ENCODE measurements around the gene SPATS2L.

SPATS2L gene

GRCh38 chr2:200329384-200329783, 22.9 kb downstream of the SPATS2L start:
- no peak for TF ChIP-seq CTCF (IDR thresholded peaks at IDR 0.05; ENCODE audit: low read depth, low read length)
- Histone ChIP-seq H3K4me3 (ENCODE audit: low read depth, low read length) (no peak overlapping the region), H3K27me3 (no peaks in the 10 kb centered on the region), H3K9me3 (no peaks in the 10 kb centered on the region), H3K4me1 (peaks cover 14% of the 10 kb centered on the region), H3K36me3 (peaks cover 8% of the 10 kb centered on the region)
- no peak for DNase-seq

- Histone ChIP-seq H3K36me3 (peaks cover 8% of the 10 kb centered on the region), H3K4me1 (peaks cover 14% of the 10 kb centered on the region), H3K27me3 (no peaks in the 10 kb centered on the region), H3K9me3 (no peaks in the 10 kb centered on the region), H3K4me3 (ENCODE audit: low read depth, low read length) (no peak overlapping the region)
- TF ChIP-seq CTCF (IDR thresholded peaks at IDR 0.05; ENCODE audit: low read depth, low read length) = no peak
- DNase-seq = no peak
These were observed 23.3 kb downstream of the SPATS2L start for GRCh38 chr2:200329798-200330197.

GRCh38 chr2:200330351-200331060, 24.0 kb downstream of the SPATS2L start:
- Histone ChIP-seq H3K27me3 (no peaks in the 10 kb centered on the region), H3K9me3 (no peaks in the 10 kb centered on the region), H3K4me3 (ENCODE audit: low read depth, low read length) (no peak overlapping the region), H3K4me1 (peaks cover 14% of the 10 kb centered on the region), H3K36me3 (peaks cover 8% of the 10 kb centered on the region)
- no peak for DNase-seq
- no peak for TF ChIP-seq CTCF (IDR thresholded peaks at IDR 0.05; ENCODE audit: low read depth, low read length)

- H3K27me3 ChIP-seq = no peaks in the 10 kb centered on the region
- H3K9me3 ChIP-seq = no peaks in the 10 kb centered on the region
- H3K36me3 ChIP-seq = peaks cover 8% of the 10 kb centered on the region
- no peak overlapping the region for H3K4me3 ChIP-seq (ENCODE audit: low read depth, low read length)
- no peak for TF ChIP-seq CTCF (IDR thresholded peaks at IDR 0.05; ENCODE audit: low read depth, low read length)
- no peak for DNase-seq
- peaks cover 14% of the 10 kb centered on the region for H3K4me1 ChIP-seq
These were observed 24.5 kb downstream of the SPATS2L start for GRCh38 chr2:200331061-200331400.

- Histone ChIP-seq H3K4me1 (peaks cover 4% of the 10 kb centered on the region), H3K36me3 (peaks cover 8% of the 10 kb centered on the region), H3K4me3 (ENCODE audit: low read depth, low read length) (no peak overlapping the region), H3K27me3 (no peaks in the 10 kb centered on the region), H3K9me3 (no peaks in the 10 kb centered on the region)
- no peak for DNase-seq
- TF ChIP-seq CTCF (IDR thresholded peaks at IDR 0.05; ENCODE audit: low read depth, low read length) = no peak
These were observed 29.2 kb downstream of the SPATS2L start for GRCh38 chr2:200335657-200336056.

GRCh38 chr2:200336980-200337615, 30.6 kb downstream of the SPATS2L start:
- no peaks in the 10 kb centered on the region; the same call in 1 of the 2 replicates for H3K4me1 ChIP-seq
- no peaks in the 10 kb centered on the region; the same call in 1 of the 2 replicates for H3K36me3 ChIP-seq
- TF ChIP-seq CTCF (IDR thresholded peaks at IDR 0.05; ENCODE audit: low read depth, low read length) = no peak
- no peak overlapping the region for H3K4me3 ChIP-seq (ENCODE audit: low read depth, low read length)
- H3K9me3 ChIP-seq = no peaks in the 10 kb centered on the region
- no peaks in the 10 kb centered on the region for H3K27me3 ChIP-seq
- no peak for DNase-seq

Data from BE2C (cell line).